Measurements from ENCODE around the gene ZC2HC1B.
A peak's percentile ranks its signal among the peaks of the same experiment; 100 is the strongest.

ZC2HC1B gene

DNA sequence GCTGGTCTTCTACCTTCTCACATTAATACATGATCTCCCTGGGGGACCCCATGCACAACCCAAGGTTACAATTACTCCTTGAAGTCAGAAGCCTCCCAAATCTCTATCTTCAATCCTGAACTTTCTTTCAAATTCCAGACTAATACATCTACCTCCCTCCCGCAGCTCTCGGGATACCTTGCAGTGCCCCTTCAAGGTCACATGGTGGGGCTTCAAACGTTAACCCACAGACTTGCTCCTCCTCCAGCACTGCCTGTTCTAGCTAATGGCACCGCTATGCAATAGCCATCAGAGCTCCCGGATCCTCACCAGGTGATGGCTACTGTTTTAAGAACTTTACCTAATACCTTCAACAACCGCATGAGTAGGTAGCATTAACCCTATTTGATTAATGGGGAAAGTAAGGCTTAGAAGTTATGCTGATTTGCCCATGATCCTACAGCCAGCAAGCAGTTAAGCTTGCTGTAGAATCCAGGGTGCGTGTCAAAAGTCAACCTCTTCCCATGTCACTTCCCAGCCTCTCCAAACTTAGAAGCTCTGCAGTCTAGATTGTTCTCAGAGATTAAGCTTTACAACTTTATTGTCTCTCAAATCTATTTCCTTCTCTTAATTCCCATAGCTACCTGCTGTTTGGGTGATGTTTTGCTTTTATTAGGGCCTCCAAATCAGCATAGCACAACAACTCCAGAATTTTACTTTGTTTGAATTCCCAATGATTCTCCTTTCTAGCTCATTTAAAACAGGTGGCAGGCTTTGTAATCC lies 99.1 kb downstream of the ZC2HC1B start:
- DNase-seq (ENCODE audit: low read depth) = no peak

DNA sequence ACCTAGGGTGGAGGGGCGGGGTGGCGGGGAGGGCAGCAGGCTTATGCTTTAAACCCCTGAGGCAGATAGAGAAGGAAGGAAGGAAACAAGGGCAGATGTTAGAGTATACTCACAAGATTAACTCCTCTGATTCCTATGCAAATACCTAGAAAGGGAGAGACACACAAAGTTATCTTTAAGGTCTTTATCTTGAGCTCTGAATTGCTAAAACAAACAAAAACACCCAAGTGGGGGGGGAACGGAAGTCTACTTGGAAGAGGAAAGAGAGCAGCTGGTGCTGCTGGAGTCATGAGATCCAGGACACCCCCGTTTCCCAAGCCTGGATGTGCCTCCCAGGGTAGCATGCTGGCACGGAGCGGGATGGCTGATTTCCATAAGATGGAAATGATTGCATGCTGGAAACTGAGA lies 100.4 kb downstream of the ZC2HC1B start:
- DNase-seq (ENCODE audit: low read depth) = no peak

DNA sequence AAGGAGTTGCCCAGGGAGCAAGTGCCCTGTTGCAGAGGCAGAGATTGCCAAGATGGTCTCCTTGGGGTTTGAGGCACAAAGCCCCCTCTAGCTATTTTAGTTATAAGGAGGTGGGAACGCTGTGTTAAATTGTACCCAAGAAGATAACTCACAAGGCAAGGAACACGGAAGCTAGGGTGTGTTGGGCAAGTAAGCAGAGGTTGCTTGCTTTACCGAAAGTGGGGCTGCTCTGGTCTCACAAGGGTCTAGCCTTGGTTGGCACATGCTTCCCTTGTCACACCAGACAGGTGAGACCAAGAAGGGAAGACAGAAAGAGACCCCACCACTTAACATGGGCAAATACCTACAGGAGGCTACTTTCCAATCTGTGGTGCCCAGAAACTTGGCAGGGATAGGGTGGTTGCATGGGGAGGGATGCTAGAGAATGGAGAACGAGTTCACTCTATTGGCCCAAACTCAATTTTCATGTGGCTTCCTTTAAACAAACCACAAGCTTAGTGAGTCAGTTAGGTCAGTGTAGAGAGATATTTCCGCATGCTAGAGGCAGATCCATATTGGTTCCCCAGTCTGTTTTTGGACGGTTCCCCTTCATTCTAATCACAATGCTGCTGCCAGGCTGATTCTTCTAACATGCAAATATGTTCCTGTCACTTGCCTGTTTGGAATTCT lies 101.4 kb downstream of the ZC2HC1B start:
- DNase-seq (ENCODE audit: low read depth) = peak; percentile 40

DNA sequence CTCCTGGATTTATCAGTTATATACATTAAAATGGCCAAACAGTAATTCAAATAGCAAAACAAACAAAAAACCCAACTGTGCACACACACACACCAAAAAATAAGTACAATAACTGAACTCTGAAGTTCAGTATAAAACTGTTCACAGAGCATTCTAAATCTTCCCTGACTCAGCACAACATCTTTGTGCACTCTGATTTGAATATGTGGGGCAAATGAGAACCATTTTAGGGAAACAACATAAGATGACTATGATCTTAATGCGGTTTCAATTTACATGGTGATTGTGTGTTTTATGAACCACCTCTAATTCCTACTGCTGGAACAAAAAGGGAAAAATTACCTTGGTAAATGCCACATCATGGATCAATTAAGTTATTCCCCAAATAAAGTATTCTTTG lies 102.0 kb downstream of the ZC2HC1B start:
- no peak for DNase-seq (ENCODE audit: low read depth)

DNA sequence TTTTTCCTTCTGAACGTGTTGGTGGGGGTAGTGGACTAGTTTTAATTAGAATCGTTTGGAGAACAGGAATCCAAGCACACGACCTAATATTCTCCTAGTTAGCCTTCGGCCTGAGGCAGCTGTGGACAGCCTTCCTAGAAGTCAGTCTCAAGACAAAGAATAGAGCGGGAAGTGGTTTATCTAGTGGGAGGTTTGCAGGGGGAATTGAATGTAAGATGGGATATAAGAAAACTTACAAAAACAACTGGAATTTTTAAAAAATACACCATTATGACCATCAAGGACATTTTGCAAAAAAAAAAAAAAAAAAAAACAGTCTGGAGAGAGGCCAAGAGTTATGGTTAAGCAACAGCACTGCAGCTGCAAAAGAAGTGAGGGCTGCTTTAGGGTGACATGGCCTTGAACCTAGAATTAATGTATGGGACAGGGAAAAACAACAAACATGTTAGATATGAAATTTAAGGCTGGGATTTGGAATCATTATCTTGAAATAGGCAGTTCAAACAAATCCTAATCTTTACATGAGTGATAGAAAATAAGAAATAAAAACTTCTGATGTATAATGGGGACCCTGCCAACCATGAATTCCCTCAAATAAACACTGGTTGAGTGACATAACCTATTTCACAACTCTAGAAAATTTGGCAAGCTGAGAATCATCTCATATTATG lies 103.6 kb downstream of the ZC2HC1B start:
- DNase-seq (ENCODE audit: low read depth) = no peak

DNA sequence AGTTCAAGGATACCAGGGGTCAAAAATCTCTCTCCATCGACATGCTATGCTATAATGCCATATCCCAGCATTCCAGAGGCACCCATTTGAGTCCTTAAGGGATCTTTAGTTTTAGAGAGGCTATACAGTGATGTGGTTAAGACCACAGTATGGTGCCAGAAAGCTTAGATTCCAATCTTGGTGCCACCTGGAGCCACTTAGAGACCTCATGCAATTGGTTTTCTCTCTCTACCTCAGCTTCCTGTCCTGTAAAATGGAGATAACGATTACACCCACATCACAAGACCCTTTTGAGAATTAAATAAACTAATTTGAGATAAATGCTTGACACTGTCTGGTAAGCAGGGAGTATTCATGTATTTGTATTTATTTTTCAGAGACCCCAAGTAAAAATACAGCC lies 104.8 kb downstream of the ZC2HC1B start:
- no peak for DNase-seq (ENCODE audit: low read depth)

DNA sequence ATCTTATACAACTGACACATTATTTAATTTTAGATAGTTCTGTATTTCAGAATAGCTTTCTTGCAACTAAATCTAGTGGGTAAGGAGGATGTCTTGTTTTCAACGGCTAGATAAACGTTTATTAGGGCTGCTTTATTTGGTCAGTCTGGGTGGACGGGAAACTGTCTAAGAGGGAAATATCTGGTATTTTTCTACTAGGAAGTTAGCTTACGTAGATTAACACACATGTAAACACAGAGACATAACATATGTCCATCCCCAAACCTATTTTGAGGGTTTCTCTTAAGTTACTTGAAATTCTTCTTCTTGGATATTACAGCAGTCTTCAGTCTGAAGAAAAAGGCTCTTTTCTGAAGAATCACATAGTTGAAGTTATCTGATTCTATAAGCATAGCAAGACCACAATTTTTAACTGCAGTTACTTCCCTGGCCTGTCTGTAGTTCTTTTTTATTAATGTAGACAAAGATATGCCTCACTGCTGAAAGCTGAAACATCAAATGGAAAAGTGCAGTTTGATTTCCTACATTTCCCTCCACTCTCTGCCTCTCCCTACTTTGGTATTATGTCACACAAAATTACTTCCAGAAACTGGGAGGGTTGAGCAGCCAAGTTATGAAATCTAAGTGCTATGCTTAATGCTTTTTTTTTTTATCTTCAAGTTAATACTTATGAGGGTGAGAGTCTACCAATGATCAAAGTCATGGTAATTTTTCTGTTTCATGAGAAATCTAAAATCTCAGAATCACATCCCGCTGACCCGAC lies 106.4 kb downstream of the ZC2HC1B start:
- peak; percentile 23 for DNase-seq (ENCODE audit: low read depth)

DNA sequence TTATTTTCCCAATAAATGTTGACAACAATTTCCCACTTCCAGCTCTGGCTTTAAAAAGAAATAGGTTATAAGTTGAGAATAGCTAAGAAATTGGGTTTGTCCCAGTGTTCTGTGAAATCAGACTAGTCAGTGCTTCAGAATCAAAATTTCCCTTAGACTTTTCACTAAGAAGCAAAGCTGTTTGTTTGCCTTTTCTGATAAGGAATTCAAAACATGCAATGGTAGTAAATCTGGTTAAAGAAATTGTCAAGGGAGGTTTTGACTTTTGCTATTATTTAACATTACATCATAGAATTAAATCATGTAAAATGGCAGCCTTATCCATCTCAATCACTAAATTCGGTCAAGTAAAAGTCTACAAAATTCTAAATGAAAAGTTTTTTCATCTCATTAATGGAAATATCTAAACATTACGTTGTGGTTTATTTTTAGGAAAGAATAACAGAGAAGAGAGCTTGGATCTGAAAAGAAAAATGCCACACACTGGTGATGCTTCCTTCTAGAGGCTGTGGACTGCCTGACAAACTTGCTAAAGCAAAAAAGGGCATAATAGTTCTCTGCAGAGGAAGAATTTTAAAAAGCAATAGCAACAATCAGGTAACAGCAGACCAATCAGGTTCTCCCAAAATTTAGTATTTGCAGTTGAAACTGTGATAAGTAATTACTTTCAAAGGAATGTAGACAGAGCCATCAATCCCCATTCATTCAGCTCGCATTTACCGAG lies 107.4 kb downstream of the ZC2HC1B start:
- no peak for DNase-seq (ENCODE audit: low read depth)

DNA sequence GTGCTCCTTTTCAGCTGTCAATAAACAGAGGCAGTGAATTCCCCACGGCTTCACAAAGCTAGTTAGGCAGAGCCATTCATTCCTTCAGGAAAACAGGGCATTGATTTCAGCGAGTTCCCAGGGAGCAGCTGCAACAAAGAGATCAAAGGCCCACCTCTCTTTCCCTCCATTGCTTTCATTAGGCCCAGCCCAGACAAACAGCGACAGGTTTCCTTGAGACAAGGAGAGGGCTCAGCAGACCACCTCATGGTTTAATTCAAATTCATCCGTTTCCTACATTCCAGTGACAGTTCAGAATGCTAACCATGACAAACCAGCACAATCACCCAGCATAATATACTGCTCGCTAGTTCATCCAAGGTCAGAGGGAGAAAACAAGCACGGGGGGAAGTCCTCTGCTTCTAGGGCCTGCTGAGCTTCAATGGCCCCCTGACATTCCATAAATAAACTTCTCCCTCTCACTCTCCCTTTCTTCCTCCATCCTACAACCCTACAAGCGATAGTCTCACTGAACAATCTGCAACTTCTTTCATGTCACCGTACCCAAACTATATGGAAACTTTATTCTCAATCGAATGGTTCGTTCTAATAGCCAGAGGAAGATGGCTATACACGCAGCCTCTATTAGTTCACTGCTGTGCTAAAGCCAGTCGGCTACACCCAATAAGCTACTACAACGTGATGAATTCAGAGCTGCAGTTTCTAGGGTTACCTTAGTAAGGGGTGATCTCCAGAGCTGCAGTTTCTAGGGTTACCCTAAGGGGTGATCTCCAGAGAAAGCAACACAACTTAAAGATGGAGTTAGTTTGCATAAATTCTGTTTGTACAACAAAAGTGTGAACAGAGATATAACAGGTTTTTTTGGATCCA lies 109.1 kb downstream of the ZC2HC1B start:
- DNase-seq (ENCODE audit: low read depth) = no peak

DNA sequence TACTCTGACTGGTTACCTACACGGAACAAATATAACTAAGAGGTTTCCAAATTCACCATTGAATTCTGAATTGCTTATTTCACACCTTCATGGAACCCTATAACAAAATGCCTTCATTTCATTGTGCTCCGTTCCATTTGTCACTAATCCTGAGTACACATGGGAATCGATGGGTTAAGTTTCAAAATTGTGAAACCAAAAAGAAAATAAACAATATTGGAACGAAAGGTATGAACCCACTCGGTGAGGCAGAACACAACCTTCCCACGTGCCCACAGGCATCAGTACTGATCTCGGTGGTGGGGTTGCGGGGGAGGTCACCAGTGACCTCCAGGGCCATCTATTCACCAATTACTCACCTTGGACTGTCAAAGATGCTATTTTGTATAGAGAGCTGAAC lies 109.8 kb downstream of the ZC2HC1B start:
- DNase-seq (ENCODE audit: low read depth) = no peak

DNA sequence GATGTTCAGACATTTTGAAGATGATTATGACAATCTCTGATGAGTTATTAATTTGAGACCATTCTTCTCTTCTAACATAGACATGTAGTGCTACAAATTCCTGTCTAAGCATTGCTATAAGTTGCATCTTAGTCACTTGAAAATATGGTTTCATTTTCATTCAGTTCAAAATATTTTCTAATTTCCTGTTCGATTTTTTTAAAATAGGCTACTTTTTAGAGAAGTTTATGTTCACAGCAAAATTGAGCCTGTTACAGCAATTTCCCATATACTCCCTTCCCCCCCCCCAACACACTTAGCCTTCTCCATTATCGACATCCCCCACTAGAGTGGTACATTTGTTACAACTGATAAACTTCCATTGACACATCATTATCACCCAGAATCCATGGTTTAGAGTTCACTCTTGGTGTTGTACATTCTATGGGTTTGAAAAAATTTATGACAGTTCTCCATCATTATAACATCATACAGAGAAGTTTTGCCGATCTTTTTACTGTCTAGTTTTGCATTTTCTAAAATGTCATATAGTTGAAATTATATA lies 112.6 kb downstream of the ZC2HC1B start:
- no peak for DNase-seq (ENCODE audit: low read depth)

DNA sequence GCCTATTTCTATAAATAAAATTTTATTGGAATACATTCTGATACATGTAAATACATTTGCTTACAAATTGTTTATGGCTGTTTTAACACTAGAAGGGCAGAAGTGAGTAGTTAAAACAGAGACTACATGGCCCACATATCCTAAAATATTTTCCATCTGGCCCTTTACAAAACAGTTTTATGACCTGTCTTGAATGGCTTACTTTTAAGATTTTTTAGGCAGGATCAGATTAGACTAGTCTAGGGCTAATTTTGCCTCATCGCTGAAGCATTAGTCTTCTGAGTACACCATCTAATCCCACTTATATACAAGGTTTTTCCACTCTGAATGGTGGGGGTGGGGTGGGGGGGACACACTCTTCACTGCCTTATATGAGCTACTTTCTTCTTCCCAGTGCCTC lies 116.6 kb downstream of the ZC2HC1B start:
- no peak for DNase-seq (ENCODE audit: low read depth)

DNA sequence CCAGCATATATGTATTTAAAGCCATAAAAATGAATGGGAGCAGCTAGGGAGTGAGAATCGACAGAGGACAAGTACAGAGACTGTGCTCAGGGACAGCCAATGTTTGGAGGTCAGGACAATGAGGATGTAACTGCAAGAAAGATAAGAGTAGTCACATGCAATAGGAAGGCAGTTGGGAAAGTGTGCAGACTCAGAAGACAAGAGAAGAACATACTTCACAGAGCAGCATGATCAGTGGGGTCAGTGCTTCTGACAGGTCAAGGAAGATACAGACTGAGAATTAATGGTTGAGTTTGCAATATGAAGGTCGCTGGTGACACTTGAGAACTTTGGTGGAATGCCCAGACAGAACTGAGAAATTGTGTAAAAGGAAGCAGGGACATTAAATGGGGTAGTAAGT lies 118.7 kb downstream of the ZC2HC1B start:
- no peak for DNase-seq (ENCODE audit: low read depth)

DNA sequence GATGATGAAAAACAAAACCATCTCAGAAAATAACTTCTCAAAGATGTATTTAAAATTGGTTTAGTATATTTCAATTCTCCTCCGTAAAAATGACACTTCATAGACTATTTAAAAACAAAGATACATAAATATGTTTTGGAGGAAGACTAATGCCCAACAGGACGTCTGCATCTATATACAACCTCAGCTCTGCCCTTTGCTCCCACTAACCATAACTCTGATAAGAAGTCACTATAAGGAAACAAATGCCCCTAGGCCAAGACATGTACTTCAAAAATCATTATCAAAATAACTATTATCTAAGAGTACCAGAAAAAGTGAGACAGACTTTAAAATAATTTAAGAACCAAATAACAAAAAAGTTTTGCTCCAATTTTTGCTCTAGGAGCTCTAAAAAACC lies 120.4 kb downstream of the ZC2HC1B start:
- DNase-seq (ENCODE audit: low read depth) = no peak

DNA sequence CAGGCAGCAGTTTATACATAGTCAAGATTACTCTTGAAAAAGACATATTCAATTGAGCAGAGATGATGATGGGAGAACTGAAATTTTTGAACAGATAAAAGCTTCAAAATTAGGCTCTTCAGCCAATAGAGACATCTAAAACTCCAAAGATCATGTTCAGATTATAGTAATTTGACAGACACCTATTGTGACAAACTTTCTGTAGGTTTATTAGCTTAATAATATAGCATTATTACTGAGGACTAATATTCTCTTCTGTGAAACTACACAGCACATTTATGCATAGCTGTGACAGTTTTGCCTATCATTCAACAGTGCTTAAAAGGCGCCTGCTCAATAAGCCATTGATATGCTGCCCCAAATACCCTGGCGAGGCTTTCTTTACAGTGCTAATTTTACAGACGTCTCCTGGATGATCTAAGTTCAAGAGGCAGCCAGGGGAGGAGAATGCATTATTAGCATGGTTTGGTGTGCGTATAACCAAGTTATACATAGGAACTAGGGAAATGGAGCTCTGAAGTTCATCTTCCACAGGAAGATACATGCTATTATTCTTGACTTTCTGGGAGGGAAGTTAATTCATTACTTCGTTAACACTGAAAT lies 122.3 kb downstream of the ZC2HC1B start:
- no peak for DNase-seq (ENCODE audit: low read depth)

Measured in GM04504 (cell line).